Iris pigment epithelial cell (primary cell): ENCODE results near the gene IL1R2.

ENCODE experiments used
- DNase-seq: peaks from one replicate; pipeline ENCODE4 v3.0.0-alpha.2; 2011; ENCODE audit warnings: low read depth

IL1R2 gene

GRCh38 chr2:102043560-102043959 lies 51.8 kb downstream of the IL1R2 start:
- DNase-seq, result no peak

- no peak for DNase-seq
Observed at GRCh38 chr2:102044235-102044896, 52.6 kb downstream of the IL1R2 start.

- DNase-seq, result no peak
Observed at GRCh38 chr2:102044967-102045489, 53.3 kb downstream of the IL1R2 start.

GRCh38 chr2:102045697-102046096 lies 53.9 kb downstream of the IL1R2 start:
- DNase-seq, result no peak

- peak; percentile 82 for DNase-seq
Observed at GRCh38 chr2:102046135-102046986, 54.6 kb downstream of the IL1R2 start.

GRCh38 chr2:102048465-102048864 lies 56.7 kb downstream of the IL1R2 start:
- peak; percentile 89 for DNase-seq

- DNase-seq, result no peak
Observed at GRCh38 chr2:102049756-102050443, 58.1 kb downstream of the IL1R2 start.

GRCh38 chr2:102050854-102051391 lies 59.2 kb downstream of the IL1R2 start:
- DNase-seq, result peak; percentile 91

GRCh38 chr2:102051692-102052277 lies 60.0 kb downstream of the IL1R2 start:
- peak; percentile 44 for DNase-seq

- DNase-seq, result no peak
Observed at GRCh38 chr2:102052365-102052764, 60.6 kb downstream of the IL1R2 start.

GRCh38 chr2:102053096-102053495 lies 61.3 kb downstream of the IL1R2 start:
- DNase-seq, result no peak

- peak; percentile 61 for DNase-seq
Observed at GRCh38 chr2:102055346-102055990, 63.7 kb downstream of the IL1R2 start.

- DNase-seq, result peak; percentile 58
Observed at GRCh38 chr2:102056079-102056581, 64.4 kb downstream of the IL1R2 start.

GRCh38 chr2:102057502-102058292 lies 65.9 kb downstream of the IL1R2 start:
- DNase-seq, result peak; percentile 50

- no peak for DNase-seq
Observed at GRCh38 chr2:102058293-102058833, 66.6 kb downstream of the IL1R2 start.

GRCh38 chr2:102059151-102059550 lies 67.4 kb downstream of the IL1R2 start:
- DNase-seq, result no peak

- no peak for DNase-seq
Observed at GRCh38 chr2:102060047-102060446, 68.3 kb downstream of the IL1R2 start.

GRCh38 chr2:102060792-102061191 lies 69.0 kb downstream of the IL1R2 start:
- no peak for DNase-seq

GRCh38 chr2:102061286-102061699 lies 69.5 kb downstream of the IL1R2 start:
- no peak for DNase-seq
